Mesothelial cell of epicardium (in vitro differentiated cells): ENCODE measurements around the gene PC. TPM values are rescaled to one million over a fixed set of nuclear protein-coding genes. Genes with fewer than 3 reads are reported as not detected.

ENCODE experiments used
- DNase-seq, 2 experiments: peaks; one replicate each; pipeline ENCODE4 v3.0.0; 2021; ENCODE audit warnings: low spot score in 2 of 2; ENCODE audit not compliant: unreplicated experiment in 2 of 2
- H3K27ac Mint-ChIP-seq: 2 replicates; pipeline ENCODE4 v1.8.0; 2021; ENCODE audit warnings: mixed read lengths
- H3K27me3 Mint-ChIP-seq: 2 replicates; pipeline ENCODE4 v1.8.0; 2021; ENCODE audit warnings: low read depth, mixed read lengths
- H3K36me3 Mint-ChIP-seq: 2 replicates; pipeline ENCODE4 v1.8.0; 2021; ENCODE audit warnings: mixed read lengths
- H3K4me1 Mint-ChIP-seq: 2 replicates; pipeline ENCODE4 v1.8.0; 2021; ENCODE audit warnings: mixed read lengths
- H3K4me3 Mint-ChIP-seq: 2 replicates; pipeline ENCODE4 v1.8.0; 2021; ENCODE audit warnings: mild to moderate bottlenecking, moderate library complexity, mixed read lengths
- H3K9me3 Mint-ChIP-seq: 2 replicates; pipeline ENCODE4 v1.8.0; 2021; ENCODE audit warnings: mixed read lengths
- total RNA-seq: library from RNA; stranded (reverse); gene quantifications from 3 replicates; pipeline ENCODE4 v1.2.1, GENCODE V29; 2021
- TF ChIP-seq, protein P1 (sequence below): fragments of 200-600 bp; sonication (generic); IDR thresholded peaks from one replicate; pipeline ENCODE4 v1.5.0; 2021; ENCODE audit warnings: antibody characterized with exemption; ENCODE audit not compliant: unreplicated experiment

PC gene
- total RNA-seq, 1 donor from 2014 or later: 9.5 TPM

DNA sequence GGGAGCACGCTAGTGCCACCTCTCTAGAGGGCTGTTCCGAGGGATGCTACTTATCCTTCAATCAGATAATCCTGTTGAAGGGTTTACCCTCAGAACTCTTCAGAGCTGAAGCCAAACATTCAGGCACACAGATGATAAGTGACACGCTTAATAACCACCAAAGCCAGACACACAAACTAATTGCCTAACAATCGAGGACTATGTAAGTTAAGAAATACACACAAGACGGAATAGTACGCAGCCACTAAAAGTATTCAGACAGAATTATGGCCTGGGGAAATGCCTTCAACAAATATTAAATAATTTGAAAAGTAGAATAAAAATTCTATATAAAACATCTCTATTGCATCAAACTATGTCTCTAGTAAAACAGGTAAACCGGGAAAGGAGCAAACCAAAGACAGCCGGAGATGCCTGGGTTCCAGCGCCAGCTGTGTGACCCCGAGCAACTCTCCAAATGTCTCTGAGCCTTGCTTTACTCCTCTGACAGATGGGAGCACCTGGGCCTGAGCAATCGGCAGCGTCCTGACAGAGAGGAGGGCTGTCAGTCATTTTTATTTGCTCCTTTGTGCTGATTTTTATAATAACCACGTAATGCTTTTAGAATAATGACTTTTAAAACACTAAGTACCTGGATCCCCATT, 90.0 kb downstream of the PC start:
- Mint-ChIP-seq H3K27me3 (no peaks in the 10 kb centered on the region), H3K4me3 (no peak overlapping the region), H3K36me3 (no peaks in the 10 kb centered on the region), H3K9me3 (no peaks in the 10 kb centered on the region), H3K4me1 (peaks cover 5% of the 10 kb centered on the region), H3K27ac (no peak overlapping the region)
- TF ChIP-seq, protein P1, sequence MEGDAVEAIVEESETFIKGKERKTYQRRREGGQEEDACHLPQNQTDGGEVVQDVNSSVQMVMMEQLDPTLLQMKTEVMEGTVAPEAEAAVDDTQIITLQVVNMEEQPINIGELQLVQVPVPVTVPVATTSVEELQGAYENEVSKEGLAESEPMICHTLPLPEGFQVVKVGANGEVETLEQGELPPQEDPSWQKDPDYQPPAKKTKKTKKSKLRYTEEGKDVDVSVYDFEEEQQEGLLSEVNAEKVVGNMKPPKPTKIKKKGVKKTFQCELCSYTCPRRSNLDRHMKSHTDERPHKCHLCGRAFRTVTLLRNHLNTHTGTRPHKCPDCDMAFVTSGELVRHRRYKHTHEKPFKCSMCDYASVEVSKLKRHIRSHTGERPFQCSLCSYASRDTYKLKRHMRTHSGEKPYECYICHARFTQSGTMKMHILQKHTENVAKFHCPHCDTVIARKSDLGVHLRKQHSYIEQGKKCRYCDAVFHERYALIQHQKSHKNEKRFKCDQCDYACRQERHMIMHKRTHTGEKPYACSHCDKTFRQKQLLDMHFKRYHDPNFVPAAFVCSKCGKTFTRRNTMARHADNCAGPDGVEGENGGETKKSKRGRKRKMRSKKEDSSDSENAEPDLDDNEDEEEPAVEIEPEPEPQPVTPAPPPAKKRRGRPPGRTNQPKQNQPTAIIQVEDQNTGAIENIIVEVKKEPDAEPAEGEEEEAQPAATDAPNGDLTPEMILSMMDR: no peak
- DNase-seq: no peak

DNA sequence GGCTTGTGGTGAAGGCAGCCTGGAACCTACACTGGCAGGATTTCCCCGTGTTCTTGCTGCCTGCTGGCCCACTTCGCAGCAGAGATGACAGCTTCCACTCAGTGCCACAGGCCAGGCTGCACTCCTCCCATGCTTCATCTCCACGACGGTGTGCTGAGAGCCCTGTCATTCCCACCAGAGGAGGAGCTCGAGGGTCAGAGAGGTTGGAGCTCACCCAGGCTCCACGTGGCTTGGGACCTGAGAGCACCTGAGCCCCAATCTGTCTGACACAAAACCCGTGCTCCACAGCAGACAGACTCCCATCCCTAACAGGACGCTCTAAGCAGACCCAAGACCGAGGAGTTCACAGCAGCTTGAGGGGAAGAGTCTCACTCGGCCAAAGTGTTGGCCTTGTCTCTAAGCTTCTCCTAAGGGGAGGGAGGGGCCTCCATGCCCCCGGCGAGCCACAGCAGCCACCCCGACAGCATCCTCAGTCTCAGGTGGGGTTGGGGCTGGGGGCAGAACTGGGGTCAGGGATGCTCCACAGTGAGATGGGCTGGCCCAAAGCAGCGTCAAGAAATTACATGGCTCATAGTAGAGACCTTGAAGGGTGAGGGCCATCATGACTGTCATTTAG, 90.7 kb downstream of the PC start:
- H3K27ac Mint-ChIP-seq: no peak overlapping the region
- H3K4me3 Mint-ChIP-seq: no peak overlapping the region
- H3K36me3 Mint-ChIP-seq: no peaks in the 10 kb centered on the region
- H3K9me3 Mint-ChIP-seq: no peaks in the 10 kb centered on the region
- TF ChIP-seq, protein P1: no peak
- H3K4me1 Mint-ChIP-seq: peaks cover 5% of the 10 kb centered on the region
- no peaks in the 10 kb centered on the region for H3K27me3 Mint-ChIP-seq
- no peak for DNase-seq

DNA sequence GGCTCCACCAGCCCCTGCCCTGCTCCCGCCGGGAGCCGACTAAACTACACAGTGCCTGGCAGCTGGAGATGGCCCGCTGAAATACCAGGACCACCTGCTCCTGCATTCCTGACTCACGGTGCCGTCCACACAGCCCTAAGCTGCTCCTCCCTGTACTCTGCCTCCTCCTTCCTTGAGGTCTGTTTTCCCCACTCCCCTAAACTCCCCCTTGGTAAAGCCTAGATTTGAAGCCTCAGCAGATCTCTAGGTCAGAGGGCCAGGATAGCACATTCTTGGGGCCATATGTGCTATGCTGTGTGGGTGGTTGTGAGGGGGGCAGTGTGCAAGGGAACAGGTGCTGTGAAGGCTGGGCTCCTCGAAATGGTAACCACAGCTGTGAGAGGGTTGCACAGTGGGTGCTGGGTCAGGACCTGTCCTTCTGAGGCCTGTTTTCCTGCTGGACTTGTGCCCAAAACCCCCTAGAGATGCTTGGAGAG, 91.6 kb downstream of the PC start:
- no peak overlapping the region for H3K27ac Mint-ChIP-seq
- no peak overlapping the region for H3K4me3 Mint-ChIP-seq
- H3K27me3 Mint-ChIP-seq: no peaks in the 10 kb centered on the region
- TF ChIP-seq, protein P1: no peak
- no peak for DNase-seq
- peaks cover 5% of the 10 kb centered on the region for H3K4me1 Mint-ChIP-seq
- H3K9me3 Mint-ChIP-seq: no peaks in the 10 kb centered on the region
- no peaks in the 10 kb centered on the region for H3K36me3 Mint-ChIP-seq

DNA sequence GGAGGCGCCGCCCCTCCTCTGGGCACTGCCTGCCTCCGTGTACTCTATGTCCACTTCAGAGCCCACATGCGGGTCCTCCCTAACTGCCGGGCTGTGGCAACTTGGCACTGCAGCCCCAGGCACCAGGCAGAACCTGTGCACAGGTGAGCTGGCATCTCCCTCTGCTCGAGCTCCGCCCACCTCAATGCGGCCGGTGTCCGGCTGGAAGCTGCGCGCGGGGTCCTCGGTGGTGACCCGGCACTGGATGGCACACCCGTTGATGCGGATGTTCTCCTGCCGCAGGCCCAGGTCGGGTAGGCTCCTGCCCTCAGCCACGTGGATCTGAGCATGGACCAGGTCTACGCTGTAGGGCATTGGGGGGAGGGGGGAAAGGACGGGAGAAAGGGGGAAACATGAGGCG, 92.2 kb downstream of the PC start:
- H3K9me3 Mint-ChIP-seq: no peaks in the 10 kb centered on the region
- no peak for DNase-seq

DNA sequence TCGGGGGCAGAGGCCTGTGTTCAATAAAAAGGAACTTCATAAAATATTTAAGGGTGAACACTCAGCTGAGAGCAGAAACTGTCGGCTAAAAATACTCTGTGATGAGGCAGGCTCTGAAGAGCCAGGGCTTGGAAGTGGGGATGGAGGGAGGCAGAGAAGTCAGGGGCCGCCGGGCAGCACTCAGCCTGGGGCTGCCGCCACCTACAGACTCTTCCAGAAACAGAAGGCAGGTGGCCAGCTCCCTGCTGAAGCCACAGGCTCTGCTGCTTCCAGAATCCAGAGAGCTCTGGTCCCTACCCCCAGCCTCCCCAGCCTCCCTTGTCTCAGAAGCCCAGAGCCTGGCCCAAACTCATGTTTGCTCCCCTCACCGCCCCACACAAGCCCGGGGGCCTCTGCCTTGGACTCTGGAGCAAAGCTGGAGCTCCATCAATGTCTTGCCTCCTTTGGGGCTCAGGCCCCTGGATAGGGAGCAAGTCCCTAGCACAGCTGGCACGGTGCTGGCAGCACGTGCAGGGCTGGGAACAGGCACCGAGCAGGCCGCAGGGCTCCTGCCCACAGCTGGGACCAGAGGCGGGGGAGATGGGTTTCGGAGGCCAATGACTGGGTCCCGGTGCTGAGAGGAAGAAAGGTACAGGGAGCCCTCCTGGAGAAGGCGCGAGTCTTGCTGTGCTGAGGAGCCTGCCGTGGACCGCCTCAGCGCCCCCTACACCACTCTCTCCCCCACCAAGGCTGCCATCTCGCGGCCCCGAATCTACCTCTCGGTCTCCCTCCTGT, 93.1 kb downstream of the PC start:
- H3K36me3 Mint-ChIP-seq: no peaks in the 10 kb centered on the region
- TF ChIP-seq, protein P1: no peak
- no peak for DNase-seq
- H3K9me3 Mint-ChIP-seq: no peaks in the 10 kb centered on the region
- H3K4me3 Mint-ChIP-seq: no peak overlapping the region
- peaks cover 5% of the 10 kb centered on the region for H3K4me1 Mint-ChIP-seq
- no peak overlapping the region for H3K27ac Mint-ChIP-seq
- no peaks in the 10 kb centered on the region for H3K27me3 Mint-ChIP-seq

More for the DNA sequence above, 92.2 kb downstream of the PC start:
- peaks cover 5% of the 10 kb centered on the region for H3K4me1 Mint-ChIP-seq
- H3K4me3 Mint-ChIP-seq: no peak overlapping the region
- no peaks in the 10 kb centered on the region for H3K36me3 Mint-ChIP-seq
- H3K27ac Mint-ChIP-seq: no peak overlapping the region
- H3K27me3 Mint-ChIP-seq: no peaks in the 10 kb centered on the region
- TF ChIP-seq, protein P1: no peak
